ENCODE measurements around the gene SERPINA1.

Gene SERPINA1

GRCh38 chr14:94345344-94346064 lies 42.9 kb downstream of the SERPINA1 start:
- no peak for DNase-seq

- no peak for DNase-seq
Observed at GRCh38 chr14:94344389-94344788, 44.0 kb downstream of the SERPINA1 start.

- DNase-seq: no peak
Observed at GRCh38 chr14:94343238-94344005, 45.0 kb downstream of the SERPINA1 start.

GRCh38 chr14:94342334-94342934 lies 46.0 kb downstream of the SERPINA1 start:
- no peak for DNase-seq

- DNase-seq: no peak
Observed at GRCh38 chr14:94341656-94342333, 46.6 kb downstream of the SERPINA1 start.

GRCh38 chr14:94340533-94340932 lies 47.9 kb downstream of the SERPINA1 start:
- DNase-seq: no peak

GRCh38 chr14:94338023-94338422 lies 50.4 kb downstream of the SERPINA1 start:
- DNase-seq: no peak

GRCh38 chr14:94337274-94337673 lies 51.1 kb downstream of the SERPINA1 start:
- DNase-seq: no peak

GRCh38 chr14:94334872-94335271 lies 53.5 kb downstream of the SERPINA1 start:
- DNase-seq: no peak

GRCh38 chr14:94332587-94332986 lies 55.8 kb downstream of the SERPINA1 start:
- DNase-seq: no peak

- no peak for DNase-seq
Observed at GRCh38 chr14:94332063-94332583, 56.3 kb downstream of the SERPINA1 start.

- DNase-seq: no peak
Observed at GRCh38 chr14:94331462-94331861, 56.9 kb downstream of the SERPINA1 start.

- no peak for DNase-seq
Observed at GRCh38 chr14:94330857-94331256, 57.5 kb downstream of the SERPINA1 start.

- no peak for DNase-seq
Observed at GRCh38 chr14:94330432-94330831, 58.0 kb downstream of the SERPINA1 start.

GRCh38 chr14:94329857-94330256 lies 58.5 kb downstream of the SERPINA1 start:
- no peak for DNase-seq

GRCh38 chr14:94328196-94328595 lies 60.2 kb downstream of the SERPINA1 start:
- no peak for DNase-seq

Data from stimulated activated CD4-positive, alpha-beta T cell treated with anti-CD3 and anti-CD28 coated beads, Interleukin-2, amount 100 ng/mL, for 48 hours (primary cell).